HepG2 (cell line): ENCODE data around the gene PXMP4. TPM values are rescaled to one million over a fixed set of nuclear protein-coding genes. Genes with fewer than 3 reads are reported as not detected.
A peak's percentile ranks its signal among the peaks of the same experiment; 100 is the strongest.

Source experiments
- BRF2 ChIP-seq: sonication (generic); formaldehyde crosslinking; IDR thresholded peaks from 2 replicates; pipeline ENCODE4 v1.8.1; 2022; ENCODE audit warnings: mild to moderate bottlenecking, missing genetic modification reagents
- CCDC6 ChIP-seq: sonication (generic); formaldehyde crosslinking; IDR thresholded peaks from 2 replicates; pipeline ENCODE4 v1.8.1; 2022; ENCODE audit warnings: mild to moderate bottlenecking, missing genetic modification reagents, moderate library complexity
- CREB3 ChIP-seq: sonication (generic); formaldehyde crosslinking; IDR thresholded peaks from 2 replicates; pipeline ENCODE4 v1.5.0; 2020; ENCODE audit warnings: missing genetic modification reagents
- FOXO1 ChIP-seq: sonication (generic); formaldehyde crosslinking; IDR thresholded peaks from 2 replicates; pipeline ENCODE4 v1.4.0; 2020; ENCODE audit warnings: missing genetic modification reagents
- GABPA ChIP-seq, 2 experiments: IDR thresholded peaks; 2 replicates each; pipeline ENCODE4 v1.6.1; 2011 to 2016; ENCODE audit warnings: low read depth in 2 of 2, low read length in 1 of 2, missing biosample characterization in 1 of 2, missing genetic modification characterization in 1 of 2
- GFI1 ChIP-seq: sonication (generic); formaldehyde crosslinking; IDR thresholded peaks from 2 replicates; pipeline ENCODE4 v1.5.0; 2020; ENCODE audit warnings: missing genetic modification reagents, mild to moderate bottlenecking, borderline replicate concordance
- HDAC1 ChIP-seq: sonication (generic); formaldehyde crosslinking; IDR thresholded peaks from 2 replicates; pipeline ENCODE4 v1.5.1; 2020; ENCODE audit warnings: mild to moderate bottlenecking, missing genetic modification reagents
- HIVEP1 ChIP-seq: sonication (generic); formaldehyde crosslinking; IDR thresholded peaks from 2 replicates; pipeline ENCODE4 v1.4.0; 2020; ENCODE audit warnings: mild to moderate bottlenecking, missing genetic modification reagents
- HOXD1 ChIP-seq: sonication (generic); formaldehyde crosslinking; IDR thresholded peaks from 2 replicates; pipeline ENCODE4 v1.5.0; 2020; ENCODE audit warnings: missing genetic modification reagents
- JUN ChIP-seq: sonication (generic); formaldehyde crosslinking; IDR thresholded peaks from 2 replicates; pipeline ENCODE4 v1.4.0; 2020; ENCODE audit warnings: mild to moderate bottlenecking, missing genetic modification reagents
- KMT2A ChIP-seq: sonication (generic); formaldehyde crosslinking; IDR thresholded peaks from 2 replicates; pipeline ENCODE4 v1.4.0; 2020; ENCODE audit warnings: missing genetic modification reagents
- MED13 ChIP-seq: sonication (generic); formaldehyde crosslinking; IDR thresholded peaks from 2 replicates; pipeline ENCODE4 v1.5.0; 2020; ENCODE audit warnings: missing genetic modification reagents
- MYC ChIP-seq: sonication (generic); formaldehyde crosslinking; IDR thresholded peaks from 2 replicates; pipeline ENCODE4 v1.9.0; 2021; ENCODE audit warnings: missing genetic modification reagents, borderline replicate concordance
- ONECUT2 ChIP-seq: sonication (generic); formaldehyde crosslinking; IDR thresholded peaks from 2 replicates; pipeline ENCODE4 v1.4.0; 2020; ENCODE audit warnings: missing genetic modification reagents
- SNAI1 ChIP-seq: sonication (generic); formaldehyde crosslinking; IDR thresholded peaks from 2 replicates; pipeline ENCODE4 v1.5.0; 2020; ENCODE audit warnings: mild to moderate bottlenecking, missing genetic modification reagents, borderline replicate concordance
- TOE1 ChIP-seq: sonication (generic); formaldehyde crosslinking; IDR thresholded peaks from 2 replicates; pipeline ENCODE4 v1.4.0; 2020; ENCODE audit warnings: mild to moderate bottlenecking, missing genetic modification reagents
- UBTF ChIP-seq: sonication (generic); formaldehyde crosslinking; IDR thresholded peaks from 2 replicates; pipeline ENCODE4 v1.4.0; 2020; ENCODE audit warnings: mild to moderate bottlenecking, missing genetic modification reagents
- ZNF138 ChIP-seq: sonication (generic); formaldehyde crosslinking; IDR thresholded peaks from 2 replicates; pipeline ENCODE4 v1.5.0; 2020; ENCODE audit warnings: mild to moderate bottlenecking, low read depth, missing genetic modification reagents
- ZNF232 ChIP-seq: sonication (generic); formaldehyde crosslinking; IDR thresholded peaks from 2 replicates; pipeline ENCODE4 v1.4.0; 2020; ENCODE audit warnings: missing genetic modification reagents, borderline replicate concordance
- ZNF468 ChIP-seq: sonication (generic); formaldehyde crosslinking; IDR thresholded peaks from 2 replicates; pipeline ENCODE4 v1.8.0; 2022; ENCODE audit warnings: mild to moderate bottlenecking, moderate library complexity, missing genetic modification reagents
- ZNF652 ChIP-seq: IDR thresholded peaks from 2 replicates; pipeline ENCODE4 v1.6.1; 2016; ENCODE audit warnings: low read depth, borderline replicate concordance
- ZNF672 ChIP-seq: sonication (generic); formaldehyde crosslinking; IDR thresholded peaks from 2 replicates; pipeline ENCODE4 v1.8.1; 2022; ENCODE audit warnings: missing genetic modification reagents
- ZNF746 ChIP-seq: sonication (generic); formaldehyde crosslinking; IDR thresholded peaks from 2 replicates; pipeline ENCODE4 v1.8.0; 2022; ENCODE audit warnings: mild to moderate bottlenecking, missing genetic modification reagents
- ZUFSP ChIP-seq: sonication (generic); formaldehyde crosslinking; IDR thresholded peaks from 2 replicates; pipeline ENCODE4 v1.9.0; 2021; ENCODE audit warnings: missing genetic modification reagents, mild to moderate bottlenecking, borderline replicate concordance
- polyA plus RNA-seq, 8 experiments: library from polyadenylated mRNA; depleted of rRNA in 3 of 8; stranded (reverse) in 7 of 8; unstranded in 1 of 8; fragments of >200 nt; fragmentation: Illumina TruSeq in 4 of 8; extraction: Trizol in 4 of 8; gene quantifications; 2 replicates each; pipeline versions ENCODE4 v1.2.1 to v1.2.3, GENCODE V29; 2011 to 2016; ENCODE audit warnings: low read depth in 4 of 8, missing spikeins in 1 of 8, mixed read lengths in 1 of 8; ENCODE audit not compliant: insufficient read depth in 1 of 8
- total RNA-seq, 5 experiments: library from RNA; depleted of rRNA; stranded (reverse); fragments of >200 nt; fragmentation: Illumina TruSeq; extraction: Trizol; gene quantifications; 2 replicates each; pipeline ENCODE4 v1.2.3, GENCODE V29; 2016; ENCODE audit warnings: low read depth in 1 of 5

Gene PXMP4
- total and polyA plus RNA-seq, 2 of the 13 experiments (the other 11 are each of a cell fraction or from before 2014, with no cell fraction given): not detected

GRCh38 chr20:33686100-33686983, 33.8 kb downstream of the PXMP4 start, which contains the start of gene E2F1 (continued):
- TF ChIP-seq UBTF: peak; percentile 41
- TF ChIP-seq SNAI1: 0 out of 2 replicates have a peak, but pooled peaks have one; percentile 58
- TF ChIP-seq HOXD1 (CRISPR knock-in tag): peak; percentile 61; the same call in 1 of the 2 replicates
- TF ChIP-seq MED13 (CRISPR knock-in tag): no peak
- 0 out of 2 replicates have a peak, but pooled peaks have one; percentile 42 for TF ChIP-seq TOE1 (CRISPR knock-in tag)
- TF ChIP-seq CCDC6: peak; percentile 98
- peak; percentile 72; the same call in 1 of the 2 replicates for TF ChIP-seq MYC
- peak; percentile 98 for TF ChIP-seq ZNF138 (CRISPR knock-in tag)
- peak; percentile 95 for TF ChIP-seq BRF2 (CRISPR knock-in tag)
- no peak; the same call in 1 of the 2 replicates for TF ChIP-seq ZNF746 (CRISPR knock-in tag)
- peak; percentile 65; the same call in 1 of the 2 replicates for TF ChIP-seq ZNF468 (CRISPR knock-in tag)
- peak; percentile 87 for TF ChIP-seq GFI1 (CRISPR knock-in tag)
- TF ChIP-seq GABPA (IDR thresholded peaks at IDR 0.05; ENCODE audit: low read depth, low read length): no peak
- TF ChIP-seq GABPA (CRISPR knock-in tag; IDR thresholded peaks at IDR 0.05; ENCODE audit: low read depth): no peak
- TF ChIP-seq ZNF232 (CRISPR knock-in tag): peak; percentile 93; the same call in 1 of the 2 replicates
- no peak; the same call in 1 of the 2 replicates for TF ChIP-seq JUN (CRISPR knock-in tag)
- peak; percentile 84; the same call in 1 of the 2 replicates for TF ChIP-seq ZNF672 (CRISPR knock-in tag)
- peak; percentile 73 for TF ChIP-seq KMT2A
- TF ChIP-seq CREB3: peak; percentile 90; the same call in 1 of the 2 replicates
- TF ChIP-seq ZUFSP (CRISPR knock-in tag): no peak
- TF ChIP-seq FOXO1 (CRISPR knock-in tag): peak; percentile 60
- TF ChIP-seq ZNF652: no peak
- peak; percentile 98 for TF ChIP-seq HDAC1 (CRISPR knock-in tag)
- no peak for TF ChIP-seq HIVEP1
- TF ChIP-seq ONECUT2: peak; percentile 75
